Neural cell (in vitro differentiated cells): ENCODE measurements around the gene TSEN2. TPM values are rescaled to one million over a fixed set of nuclear protein-coding genes. Genes with fewer than 3 reads are reported as not detected.

Experiments
- H2AFZ ChIP-seq: fragments of 200-600, 300-800 bp; sonication (generic), shearing (Covaris generic); 2 replicates; pipeline ENCODE4 v1.6.0; 2014; ENCODE audit warnings: low read depth, mild to moderate bottlenecking, antibody characterized with exemption, low read length, moderate library complexity
- H3F3A ChIP-seq: fragments of 200-600 bp; shearing (Covaris generic); 2 replicates; pipeline ENCODE4 v1.6.1; 2016; ENCODE audit warnings: mild to moderate bottlenecking, moderate library complexity, mixed read lengths, antibody characterized with exemption, low read length; ENCODE audit not compliant: insufficient read depth, poor library complexity, severe bottlenecking
- H3K27ac ChIP-seq: fragments of 200-600, 300-800 bp; sonication (generic), shearing (Covaris generic); 2 replicates; pipeline ENCODE4 v1.5.1; 2014; ENCODE audit warnings: mild to moderate bottlenecking, low read length, moderate library complexity
- H3K27me3 ChIP-seq: fragments of 300-800, 200-600 bp; sonication (generic), shearing (Covaris generic); 2 replicates; pipeline ENCODE4 v1.6.0; 2014; ENCODE audit warnings: mild to moderate bottlenecking, low read depth, low read length, moderate library complexity; ENCODE audit not compliant: insufficient read depth
- H3K36me3 ChIP-seq: fragments of 300-800, 200-600 bp; sonication (generic), shearing (Covaris generic); 2 replicates; pipeline ENCODE4 v1.5.1; 2014; ENCODE audit warnings: mild to moderate bottlenecking, antibody characterized with exemption, low read length, moderate library complexity; ENCODE audit not compliant: insufficient read depth
- H3K4me2 ChIP-seq: fragments of 300-800, 200-600 bp; sonication (generic), shearing (Covaris generic); 2 replicates; pipeline ENCODE4 v1.6.0; 2014; ENCODE audit warnings: mild to moderate bottlenecking, low read length
- H3K4me3 ChIP-seq: fragments of 300-800, 200-600 bp; sonication (generic), shearing (Covaris generic); 2 replicates; pipeline ENCODE4 v1.5.1; 2014; ENCODE audit warnings: mild to moderate bottlenecking, low read length, moderate library complexity
- H3K79me2 ChIP-seq: fragments of 200-600 bp; shearing (Covaris generic); replicated peaks from 2 replicates; pipeline ENCODE4 v1.6.0; 2014; ENCODE audit warnings: mild to moderate bottlenecking, low read length, moderate library complexity; ENCODE audit not compliant: insufficient read depth
- H3K9ac ChIP-seq: fragments of 300-800, 200-600 bp; sonication (generic), shearing (Covaris generic); 2 replicates; pipeline ENCODE4 v1.6.1; 2016; ENCODE audit warnings: mild to moderate bottlenecking, low read length, mixed read lengths
- H3K9me2 ChIP-seq: fragments of 200-600 bp; shearing (Covaris generic); 2 replicates; pipeline ENCODE4 v1.6.1; 2016; ENCODE audit warnings: mild to moderate bottlenecking, low read length, mixed read lengths; ENCODE audit not compliant: insufficient read depth
- H3K9me3 ChIP-seq: fragments of 200-600, 300-800 bp; sonication (generic), shearing (Covaris generic); 2 replicates; pipeline ENCODE4 v1.6.1; 2016; ENCODE audit warnings: mild to moderate bottlenecking, mixed run types, low read length, moderate library complexity, mixed read lengths
- H4K20me1 ChIP-seq: fragments of 200-600 bp; shearing (Covaris generic); 2 replicates; pipeline ENCODE4 v1.6.1; 2016; ENCODE audit warnings: mild to moderate bottlenecking, mixed run types; ENCODE audit not compliant: insufficient read depth
- CTCF ChIP-seq: fragments of 450-650 bp; IDR thresholded peaks from 2 replicates; pipeline ENCODE4 v1.5.1; 2014; ENCODE audit warnings: antibody characterized with exemption, mild to moderate bottlenecking, moderate library complexity; ENCODE audit not compliant: poor library complexity, severe bottlenecking
- EP300 ChIP-seq: fragments of 450-650 bp; conservative IDR thresholded peaks from 2 replicates; pipeline ENCODE4 v1.6.1; 2014; ENCODE audit warnings: antibody characterized with exemption, mild to moderate bottlenecking, moderate library complexity; ENCODE audit not compliant: poor library complexity, severe bottlenecking
- EZH2 ChIP-seq: fragments of 200-600, 300-800 bp; shearing (Covaris generic), sonication (generic); IDR thresholded peaks from 2 replicates; pipeline ENCODE4 v1.6.1; 2014; ENCODE audit warnings: antibody characterized with exemption, low read length, borderline replicate concordance, mild to moderate bottlenecking; ENCODE audit not compliant: insufficient read depth, poor library complexity, severe bottlenecking
- MXI1 ChIP-seq: fragments of 450-650 bp; conservative IDR thresholded peaks from 2 replicates; pipeline ENCODE4 v1.6.1; 2014; ENCODE audit warnings: antibody characterized with exemption, mild to moderate bottlenecking; ENCODE audit not compliant: poor library complexity, severe bottlenecking
- POLR2AphosphoS5 ChIP-seq: IDR thresholded peaks from 2 replicates; pipeline ENCODE4 v1.6.1; 2012
- RAD21 ChIP-seq: fragments of 450-650 bp; conservative IDR thresholded peaks from 2 replicates; pipeline ENCODE4 v1.6.1; 2014; ENCODE audit warnings: antibody characterized with exemption, mild to moderate bottlenecking, moderate library complexity
- REST ChIP-seq: IDR thresholded peaks from 2 replicates; pipeline ENCODE4 v1.6.1; 2012; ENCODE audit warnings: borderline replicate concordance
- SMC3 ChIP-seq: fragments of 450-650 bp; conservative IDR thresholded peaks from 2 replicates; pipeline ENCODE4 v1.6.1; 2014; ENCODE audit warnings: antibody characterized with exemption, mild to moderate bottlenecking, moderate library complexity; ENCODE audit not compliant: poor library complexity
- TAF1 ChIP-seq: IDR thresholded peaks from 2 replicates; pipeline ENCODE4 v1.6.1; 2012; ENCODE audit warnings: low read depth
- polyA plus RNA-seq: library from polyadenylated mRNA; depleted of rRNA; stranded (reverse); fragments of >200 nt; gene quantifications from 2 replicates; pipeline ENCODE4 v1.2.3, GENCODE V29; 2014

The TSEN2 gene
- polyA plus RNA-seq, 1 donor from 2014 or later = 22.6 TPM

- TF ChIP-seq REST = no peak
Observed at GRCh38 chr3:12549971-12550760, 65.9 kb downstream of the TSEN2 start (continued).

GRCh38 chr3:12553921-12554391 lies 69.7 kb downstream of the TSEN2 start:
- Histone ChIP-seq H3K27ac (no peak overlapping the region), H3K4me3 (no peak overlapping the region), H3K4me2 (no peak overlapping the region), H3K79me2 (peaks cover 16% of the 10 kb centered on the region), H3K27me3 (no peaks in the 10 kb centered on the region), H3K9me3 (no peaks in the 10 kb centered on the region), H3K9me2 (no peaks in the 10 kb centered on the region), H2AFZ (no peak overlapping the region), H3K9ac (no peak overlapping the region), H3F3A (no peaks in the 10 kb centered on the region), H3K36me3 (no peaks in the 10 kb centered on the region), H4K20me1 (no peaks in the 10 kb centered on the region)
- TF ChIP-seq RAD21 (no peak), TAF1 (no peak), REST (no peak), POLR2AphosphoS5 (no peak), SMC3 (no peak), CTCF (no peak), MXI1 (no peak), EZH2 (no peak), EP300 (no peak)
